K562 (cell line): ENCODE measurements around the gene SLC12A6. TPM values are rescaled to one million over a fixed set of nuclear protein-coding genes. Genes with fewer than 3 reads are reported as not detected.

Experiments used
- CAMTA2 ChIP-seq: fragments of 250-450 bp; sonication (Bioruptor Pico); conservative IDR thresholded peaks from 2 replicates; pipeline ENCODE4 v1.5.1; 2022
- GATA2 ChIP-seq: sonication (generic); formaldehyde crosslinking; IDR thresholded peaks from 2 replicates; pipeline ENCODE4 v1.4.0; 2020; ENCODE audit warnings: mild to moderate bottlenecking, missing genetic modification reagents
- HCFC1 ChIP-seq: IDR thresholded peaks from 2 replicates; pipeline ENCODE4 v1.6.1; 2012; ENCODE audit warnings: low read depth, low read length, improper control_type of control experiment
- HDAC2 ChIP-seq: fragments of 450-650 bp; IDR thresholded peaks from 2 replicates; pipeline ENCODE4 v1.6.1; 2016; ENCODE audit warnings: mild to moderate bottlenecking
- HNRNPK ChIP-seq: fragments of 200-400 bp; formaldehyde crosslinking; IDR thresholded peaks from one replicate; pipeline ENCODE4 v1.6.1; 2018; ENCODE audit warnings: mild to moderate bottlenecking, low read depth, low read length; ENCODE audit not compliant: poor library complexity, severe bottlenecking
- NCOA6 ChIP-seq: fragments of 450-650 bp; IDR thresholded peaks from 2 replicates; pipeline ENCODE4 v1.6.1; 2017; ENCODE audit warnings: mild to moderate bottlenecking
- NR2C1 ChIP-seq, 2 experiments: fragments of 450-650 bp; IDR thresholded peaks; 2 replicates each; pipeline ENCODE4 v1.6.1; 2017; ENCODE audit warnings: mild to moderate bottlenecking in 2 of 2, antibody characterized with exemption in 1 of 2, inconsistent platforms in 1 of 2, missing compliant biosample characterization in 1 of 2, missing genetic modification characterization in 1 of 2
- TEAD1 ChIP-seq, 2 experiments: fragments of 450-650 bp in 1 of 2; sonication (generic) in 1 of 2; formaldehyde crosslinking; IDR thresholded peaks; 2 replicates each; pipeline versions ENCODE4 v1.4.0 to v1.8.0; 2020 to 2022; ENCODE audit warnings: mild to moderate bottlenecking in 2 of 2, missing genetic modification reagents in 1 of 2
- U2AF2 ChIP-seq: fragments of 200-400 bp; formaldehyde crosslinking; optimal IDR thresholded peaks from 2 replicates; pipeline ENCODE3; 2017; ENCODE audit warnings: low read depth, mild to moderate bottlenecking, low read length
- ZNF124 ChIP-seq: sonication (generic); formaldehyde crosslinking; IDR thresholded peaks from 2 replicates; pipeline ENCODE4 v1.8.1; 2022; ENCODE audit warnings: missing genetic modification reagents
- ZNF175 ChIP-seq: fragments of 200-800 bp; sonication (Bioruptor generic); IDR thresholded peaks from 2 replicates; pipeline ENCODE4 v1.6.1; 2016; ENCODE audit warnings: low read depth, mild to moderate bottlenecking, missing genetic modification characterization, missing compliant biosample characterization
- ZNF282 ChIP-seq: sonication (generic); formaldehyde crosslinking; IDR thresholded peaks from 2 replicates; pipeline ENCODE4 v1.8.1; 2023; ENCODE audit warnings: missing genetic modification reagents
- ZNF778 ChIP-seq: fragments of 450-650 bp; formaldehyde crosslinking; IDR thresholded peaks from 2 replicates; pipeline ENCODE4 v1.4.0; 2020; ENCODE audit warnings: mild to moderate bottlenecking, moderate library complexity
- ZNF785 ChIP-seq: fragments of 250-450 bp; sonication (Bioruptor Pico); IDR thresholded peaks from 2 replicates; pipeline ENCODE4 v1.4.0; 2020; ENCODE audit warnings: mild to moderate bottlenecking
- polyA plus RNA-seq, 8 experiments: library from polyadenylated mRNA; depleted of rRNA in 4 of 8; stranded (reverse) in 5 of 8; unstranded in 3 of 8; fragments of >200 nt; fragmentation: Nextera tagmentation in 2 of 8; fragmentation: Illumina TruSeq in 1 of 8; extraction: Ambion mirVana in 2 of 8; extraction: Trizol in 1 of 8; gene quantifications; 2 replicates each; pipeline versions ENCODE4 v1.2.1 to v1.2.3, GENCODE V29; 2011 to 2014; ENCODE audit warnings: inconsistent platforms in 1 of 8, missing spikeins in 1 of 8
- total RNA-seq, 7 experiments: library from RNA; depleted of rRNA in 6 of 7; stranded (reverse); fragments of >200 nt in 6 of 7; fragmentation: Illumina TruSeq in 2 of 7; extraction: Trizol in 2 of 7; gene quantifications; 2 replicates each; pipeline versions ENCODE4 v1.2.1 to v1.2.3, GENCODE V29; 2011 to 2021; ENCODE audit warnings: low replicate concordance in 1 of 7
- TF ChIP-seq, protein P1 (sequence below): fragments of 450-650 bp; IDR thresholded peaks from 2 replicates; pipeline ENCODE4 v1.6.1; 2016; ENCODE audit warnings: low read depth, mild to moderate bottlenecking, moderate library complexity
- TF ChIP-seq, protein P2 (sequence below): sonication (generic); formaldehyde crosslinking; IDR thresholded peaks from 2 replicates; pipeline ENCODE4 v1.8.0; 2022; ENCODE audit warnings: mild to moderate bottlenecking, low read depth, missing genetic modification reagents
- TF ChIP-seq, protein P3 (sequence below): sonication (generic); formaldehyde crosslinking; IDR thresholded peaks from 2 replicates; pipeline ENCODE4 v1.8.0; 2023; ENCODE audit warnings: mild to moderate bottlenecking, missing genetic modification reagents
- TF ChIP-seq, protein P4 (sequence below): sonication (generic); formaldehyde crosslinking; IDR thresholded peaks from 2 replicates; pipeline ENCODE4 v1.8.0; 2022; ENCODE audit warnings: missing genetic modification reagents, mild to moderate bottlenecking, borderline replicate concordance
- TF ChIP-seq, protein P5 (sequence below): fragments of 250-450 bp; sonication (Bioruptor Pico); IDR thresholded peaks from 2 replicates; pipeline ENCODE4 v1.5.0; 2020; ENCODE audit warnings: mild to moderate bottlenecking

Gene SLC12A6
- total and polyA plus RNA-seq, 9 of the 15 experiments (the other 6 are each of a cell fraction or from before 2014, with no cell fraction given), result 1.4 to 16.4 (median 6.7) TPM

DNA sequence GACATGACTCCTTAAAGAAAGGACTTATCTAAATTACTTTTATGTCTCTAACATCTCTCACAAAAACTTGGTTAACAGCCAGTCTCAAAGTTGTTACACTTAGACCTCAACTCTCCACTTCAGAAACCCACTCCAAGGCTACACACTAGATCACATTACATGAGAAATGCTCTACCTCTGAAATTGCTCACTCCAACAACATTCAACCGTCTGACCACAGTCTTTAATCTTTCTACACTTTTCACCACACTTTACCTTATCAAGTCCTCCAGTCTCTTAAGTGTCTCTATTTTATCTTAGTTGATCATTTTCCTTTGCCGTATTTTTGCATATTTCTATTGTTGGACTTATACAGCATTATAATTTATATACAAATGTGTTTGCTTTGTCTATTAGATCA is 5.8 kb downstream of the SLC12A6 start (continued):
- TF ChIP-seq HDAC2, result 0 out of 2 replicates have a peak, but pooled peaks have one; percentile 28
- TF ChIP-seq, protein P1, sequence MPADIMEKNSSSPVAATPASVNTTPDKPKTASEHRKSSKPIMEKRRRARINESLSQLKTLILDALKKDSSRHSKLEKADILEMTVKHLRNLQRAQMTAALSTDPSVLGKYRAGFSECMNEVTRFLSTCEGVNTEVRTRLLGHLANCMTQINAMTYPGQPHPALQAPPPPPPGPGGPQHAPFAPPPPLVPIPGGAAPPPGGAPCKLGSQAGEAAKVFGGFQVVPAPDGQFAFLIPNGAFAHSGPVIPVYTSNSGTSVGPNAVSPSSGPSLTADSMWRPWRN, result peak; percentile 56; the same call in 1 of the 2 replicates
- TF ChIP-seq HCFC1, result no peak
- TF ChIP-seq GATA2 (CRISPR knock-in tag), result 0 out of 2 replicates have a peak, but pooled peaks have one; percentile 15
- TF ChIP-seq CAMTA2 (CRISPR knock-in tag), result no peak
- TF ChIP-seq, protein P2, sequence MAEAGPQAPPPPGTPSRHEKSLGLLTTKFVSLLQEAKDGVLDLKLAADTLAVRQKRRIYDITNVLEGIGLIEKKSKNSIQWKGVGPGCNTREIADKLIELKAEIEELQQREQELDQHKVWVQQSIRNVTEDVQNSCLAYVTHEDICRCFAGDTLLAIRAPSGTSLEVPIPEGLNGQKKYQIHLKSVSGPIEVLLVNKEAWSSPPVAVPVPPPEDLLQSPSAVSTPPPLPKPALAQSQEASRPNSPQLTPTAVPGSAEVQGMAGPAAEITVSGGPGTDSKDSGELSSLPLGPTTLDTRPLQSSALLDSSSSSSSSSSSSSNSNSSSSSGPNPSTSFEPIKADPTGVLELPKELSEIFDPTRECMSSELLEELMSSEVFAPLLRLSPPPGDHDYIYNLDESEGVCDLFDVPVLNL (CRISPR knock-in tag), result no peak
- TF ChIP-seq, protein P3, sequence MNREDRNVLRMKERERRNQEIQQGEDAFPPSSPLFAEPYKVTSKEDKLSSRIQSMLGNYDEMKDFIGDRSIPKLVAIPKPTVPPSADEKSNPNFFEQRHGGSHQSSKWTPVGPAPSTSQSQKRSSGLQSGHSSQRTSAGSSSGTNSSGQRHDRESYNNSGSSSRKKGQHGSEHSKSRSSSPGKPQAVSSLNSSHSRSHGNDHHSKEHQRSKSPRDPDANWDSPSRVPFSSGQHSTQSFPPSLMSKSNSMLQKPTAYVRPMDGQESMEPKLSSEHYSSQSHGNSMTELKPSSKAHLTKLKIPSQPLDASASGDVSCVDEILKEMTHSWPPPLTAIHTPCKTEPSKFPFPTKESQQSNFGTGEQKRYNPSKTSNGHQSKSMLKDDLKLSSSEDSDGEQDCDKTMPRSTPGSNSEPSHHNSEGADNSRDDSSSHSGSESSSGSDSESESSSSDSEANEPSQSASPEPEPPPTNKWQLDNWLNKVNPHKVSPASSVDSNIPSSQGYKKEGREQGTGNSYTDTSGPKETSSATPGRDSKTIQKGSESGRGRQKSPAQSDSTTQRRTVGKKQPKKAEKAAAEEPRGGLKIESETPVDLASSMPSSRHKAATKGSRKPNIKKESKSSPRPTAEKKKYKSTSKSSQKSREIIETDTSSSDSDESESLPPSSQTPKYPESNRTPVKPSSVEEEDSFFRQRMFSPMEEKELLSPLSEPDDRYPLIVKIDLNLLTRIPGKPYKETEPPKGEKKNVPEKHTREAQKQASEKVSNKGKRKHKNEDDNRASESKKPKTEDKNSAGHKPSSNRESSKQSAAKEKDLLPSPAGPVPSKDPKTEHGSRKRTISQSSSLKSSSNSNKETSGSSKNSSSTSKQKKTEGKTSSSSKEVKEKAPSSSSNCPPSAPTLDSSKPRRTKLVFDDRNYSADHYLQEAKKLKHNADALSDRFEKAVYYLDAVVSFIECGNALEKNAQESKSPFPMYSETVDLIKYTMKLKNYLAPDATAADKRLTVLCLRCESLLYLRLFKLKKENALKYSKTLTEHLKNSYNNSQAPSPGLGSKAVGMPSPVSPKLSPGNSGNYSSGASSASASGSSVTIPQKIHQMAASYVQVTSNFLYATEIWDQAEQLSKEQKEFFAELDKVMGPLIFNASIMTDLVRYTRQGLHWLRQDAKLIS (CRISPR knock-in tag), result no peak
- no peak for TF ChIP-seq ZNF175 (CRISPR knock-in tag)
- TF ChIP-seq, protein P4, sequence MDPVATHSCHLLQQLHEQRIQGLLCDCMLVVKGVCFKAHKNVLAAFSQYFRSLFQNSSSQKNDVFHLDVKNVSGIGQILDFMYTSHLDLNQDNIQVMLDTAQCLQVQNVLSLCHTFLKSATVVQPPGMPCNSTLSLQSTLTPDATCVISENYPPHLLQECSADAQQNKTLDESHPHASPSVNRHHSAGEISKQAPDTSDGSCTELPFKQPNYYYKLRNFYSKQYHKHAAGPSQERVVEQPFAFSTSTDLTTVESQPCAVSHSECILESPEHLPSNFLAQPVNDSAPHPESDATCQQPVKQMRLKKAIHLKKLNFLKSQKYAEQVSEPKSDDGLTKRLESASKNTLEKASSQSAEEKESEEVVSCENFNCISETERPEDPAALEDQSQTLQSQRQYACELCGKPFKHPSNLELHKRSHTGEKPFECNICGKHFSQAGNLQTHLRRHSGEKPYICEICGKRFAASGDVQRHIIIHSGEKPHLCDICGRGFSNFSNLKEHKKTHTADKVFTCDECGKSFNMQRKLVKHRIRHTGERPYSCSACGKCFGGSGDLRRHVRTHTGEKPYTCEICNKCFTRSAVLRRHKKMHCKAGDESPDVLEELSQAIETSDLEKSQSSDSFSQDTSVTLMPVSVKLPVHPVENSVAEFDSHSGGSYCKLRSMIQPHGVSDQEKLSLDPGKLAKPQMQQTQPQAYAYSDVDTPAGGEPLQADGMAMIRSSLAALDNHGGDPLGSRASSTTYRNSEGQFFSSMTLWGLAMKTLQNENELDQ (CRISPR knock-in tag), result no peak
- TF ChIP-seq, protein P5, sequence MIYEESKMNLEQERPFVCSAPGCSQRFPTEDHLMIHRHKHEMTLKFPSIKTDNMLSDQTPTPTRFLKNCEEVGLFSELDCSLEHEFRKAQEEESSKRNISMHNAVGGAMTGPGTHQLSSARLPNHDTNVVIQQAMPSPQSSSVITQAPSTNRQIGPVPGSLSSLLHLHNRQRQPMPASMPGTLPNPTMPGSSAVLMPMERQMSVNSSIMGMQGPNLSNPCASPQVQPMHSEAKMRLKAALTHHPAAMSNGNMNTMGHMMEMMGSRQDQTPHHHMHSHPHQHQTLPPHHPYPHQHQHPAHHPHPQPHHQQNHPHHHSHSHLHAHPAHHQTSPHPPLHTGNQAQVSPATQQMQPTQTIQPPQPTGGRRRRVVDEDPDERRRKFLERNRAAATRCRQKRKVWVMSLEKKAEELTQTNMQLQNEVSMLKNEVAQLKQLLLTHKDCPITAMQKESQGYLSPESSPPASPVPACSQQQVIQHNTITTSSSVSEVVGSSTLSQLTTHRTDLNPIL (CRISPR knock-in tag), result no peak
- no peak for TF ChIP-seq NR2C1 (IDR thresholded peaks at IDR 0.05)
- no peak for TF ChIP-seq NR2C1 (tag; IDR thresholded peaks at IDR 0.05)
- no peak for TF ChIP-seq TEAD1 (CRISPR knock-in tag; IDR thresholded peaks at IDR 0.05)
- no peak for TF ChIP-seq HNRNPK
- no peak for TF ChIP-seq ZNF282
- TF ChIP-seq ZNF124, result no peak
- no peak for TF ChIP-seq ZNF785 (CRISPR knock-in tag)
- no peak for TF ChIP-seq NCOA6
- TF ChIP-seq ZNF778, result no peak
- no peak for TF ChIP-seq U2AF2
